ENCODE measurements around the gene PRF1. TPM values are rescaled to one million over a fixed set of nuclear protein-coding genes. Genes with fewer than 3 reads are reported as not detected.

PRF1 gene
- total and polyA plus RNA-seq, 2 of the 13 experiments (the other 11 are each of a cell fraction or from before 2014, with no cell fraction given): 1.00 to 1.4 TPM

DNA sequence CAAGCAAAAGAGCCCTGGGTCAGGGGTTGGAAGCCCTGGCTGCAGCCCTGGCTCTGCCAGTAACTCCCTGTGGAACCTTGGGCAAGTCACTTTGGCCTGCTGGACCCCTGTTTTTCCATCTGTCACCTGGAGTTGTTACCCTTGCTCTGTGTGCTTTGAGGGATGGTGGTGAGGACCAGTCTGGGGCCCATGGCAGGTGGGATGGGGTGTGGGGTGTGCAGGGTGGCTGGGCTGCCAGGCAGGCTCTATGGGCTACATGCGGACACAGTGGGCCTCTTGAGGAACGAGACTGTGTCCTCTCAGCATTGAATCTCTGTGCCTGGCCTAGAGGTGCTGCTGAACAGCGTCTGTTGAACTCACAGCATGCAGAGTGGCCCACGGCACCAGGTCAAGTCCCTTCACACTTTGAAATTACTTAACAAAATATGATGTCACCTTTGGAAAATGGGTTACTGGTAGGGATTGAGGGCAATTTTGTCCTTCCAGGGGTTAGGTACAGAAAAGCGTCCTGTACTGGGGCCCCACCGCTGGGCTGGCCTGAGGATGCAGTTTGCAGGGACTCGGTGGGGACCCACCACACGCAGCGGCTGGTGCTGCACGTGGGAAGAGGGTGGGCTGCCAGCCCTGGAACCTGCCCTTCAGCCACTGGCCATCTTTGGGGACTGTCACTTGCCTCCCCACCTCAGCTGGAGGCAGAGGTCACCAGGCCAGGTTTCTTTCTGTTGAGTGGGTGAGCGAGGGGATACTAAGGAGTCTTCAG lies 45.3 kb downstream of the PRF1 start:
- Histone ChIP-seq H3K27me3 (ENCODE audit: control insufficient read depth in 1 of 2, insufficient read depth in 2 of 2, low read length in 2 of 2) (peaks cover 1 to 6% of the 10 kb centered on the region in 2 experiments; a peak in 2 of 5 replicates), H3K9ac (ENCODE audit: insufficient read depth, low read depth, low read length) (no peak overlapping the region), H3K4me3 (replicated peaks in 1 of 3; ENCODE audit: insufficient read depth in 1 of 3, low read depth in 2 of 3, low read length in 3 of 3) (no peak overlapping the region), H4K20me1 (ENCODE audit: insufficient read depth, low read length) (no peaks in the 10 kb centered on the region), H3K4me2 (ENCODE audit: low read depth, low read length) (no peak overlapping the region), H2AFZ (ENCODE audit: low read length) (no peak overlapping the region), H3K4me1 (ENCODE audit: insufficient read depth, low read length) (peaks cover 14% of the 10 kb centered on the region; the same call in 1 of the 2 replicates), H3K9me3 (ENCODE audit: low read length) (no peaks in the 10 kb centered on the region), H3K36me3 (replicated peaks in 1 of 2; ENCODE audit: control insufficient read depth in 1 of 2, insufficient read depth in 2 of 2, low read length in 2 of 2) (no peaks in the 10 kb centered on the region), H3K27ac (ENCODE audit: extremely low read length, insufficient read depth, low read length) (no peak overlapping the region), H3K79me2 (ENCODE audit: insufficient read depth, low read length) (no peaks in the 10 kb centered on the region)
- FAIRE-seq: no peak
- WGBS (ENCODE audit: low lambda C conversion rate): 56% methylated on average over 10 of the region's 11 CpGs
- in situ Hi-C loops (cut with HindIII; ENCODE audit: extremely low pct_ligation_motif_present, low pct_unique_long_range_greater_than_20kb) (loop anchor here (10.0 kb wide), 1 partner anchor 328 kb away; the partner anchor contains the start of gene PCBD1), intact Hi-C loops (cut with micrococcal nuclease; ENCODE audit: unreplicated experiment) (loop anchor here (10.0 kb wide), 1 partner anchor 118 kb away; the partner anchor contains the start of gene ADAMTS14)
- POLR2A ChIA-PET: no interaction called here
- BruUV-seq (replicated peaks): no TSS peak
- DNase-seq (ENCODE audit: low spot score): no peak
- no peak for ATAC-seq
- CTCF ChIA-PET (ENCODE audit: low intra/inter-chr PET ratio, low total read pairs): interaction anchor here (1.3 kb wide), 1 partner anchor 202 kb away, joined by 4 read pairs; no protein-coding TSS in a partner anchor
- TF ChIP-seq, protein P1, sequence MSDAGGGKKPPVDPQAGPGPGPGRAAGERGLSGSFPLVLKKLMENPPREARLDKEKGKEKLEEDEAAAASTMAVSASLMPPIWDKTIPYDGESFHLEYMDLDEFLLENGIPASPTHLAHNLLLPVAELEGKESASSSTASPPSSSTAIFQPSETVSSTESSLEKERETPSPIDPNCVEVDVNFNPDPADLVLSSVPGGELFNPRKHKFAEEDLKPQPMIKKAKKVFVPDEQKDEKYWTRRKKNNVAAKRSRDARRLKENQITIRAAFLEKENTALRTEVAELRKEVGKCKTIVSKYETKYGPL (CRISPR knock-in tag; IDR thresholded peaks at IDR 0.05): no peak
- TF ChIP-seq ZNF709 (CRISPR knock-in tag; IDR thresholded peaks at IDR 0.05) (no peak), KDM6A (CRISPR knock-in tag; IDR thresholded peaks at IDR 0.05; ENCODE audit: low read depth) (no peak), PRMT3 (CRISPR knock-in tag; IDR thresholded peaks at IDR 0.05; ENCODE audit: borderline replicate concordance, low read depth) (no peak), MAZ (IDR thresholded peaks at IDR 0.05; ENCODE audit: borderline replicate concordance, low read depth, low read length) (no peak), MAZ (CRISPR knock-in tag; IDR thresholded peaks at IDR 0.05; ENCODE audit: low read depth) (no peak), NFYC (CRISPR knock-in tag; IDR thresholded peaks at IDR 0.05) (no peak), ELF4 (CRISPR knock-in tag; IDR thresholded peaks at IDR 0.05; ENCODE audit: borderline replicate concordance) (no peak), ZNF501 (CRISPR knock-in tag; IDR thresholded peaks at IDR 0.05) (no peak), RBAK (CRISPR knock-in tag; IDR thresholded peaks at IDR 0.05) (no peak), ZNF788 (CRISPR knock-in tag; IDR thresholded peaks at IDR 0.05; ENCODE audit: borderline replicate concordance) (no peak)
- TF ChIP-seq, protein P2, sequence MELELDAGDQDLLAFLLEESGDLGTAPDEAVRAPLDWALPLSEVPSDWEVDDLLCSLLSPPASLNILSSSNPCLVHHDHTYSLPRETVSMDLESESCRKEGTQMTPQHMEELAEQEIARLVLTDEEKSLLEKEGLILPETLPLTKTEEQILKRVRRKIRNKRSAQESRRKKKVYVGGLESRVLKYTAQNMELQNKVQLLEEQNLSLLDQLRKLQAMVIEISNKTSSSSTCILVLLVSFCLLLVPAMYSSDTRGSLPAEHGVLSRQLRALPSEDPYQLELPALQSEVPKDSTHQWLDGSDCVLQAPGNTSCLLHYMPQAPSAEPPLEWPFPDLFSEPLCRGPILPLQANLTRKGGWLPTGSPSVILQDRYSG (CRISPR knock-in tag; IDR thresholded peaks at IDR 0.05): no peak
- TF ChIP-seq, protein P3, sequence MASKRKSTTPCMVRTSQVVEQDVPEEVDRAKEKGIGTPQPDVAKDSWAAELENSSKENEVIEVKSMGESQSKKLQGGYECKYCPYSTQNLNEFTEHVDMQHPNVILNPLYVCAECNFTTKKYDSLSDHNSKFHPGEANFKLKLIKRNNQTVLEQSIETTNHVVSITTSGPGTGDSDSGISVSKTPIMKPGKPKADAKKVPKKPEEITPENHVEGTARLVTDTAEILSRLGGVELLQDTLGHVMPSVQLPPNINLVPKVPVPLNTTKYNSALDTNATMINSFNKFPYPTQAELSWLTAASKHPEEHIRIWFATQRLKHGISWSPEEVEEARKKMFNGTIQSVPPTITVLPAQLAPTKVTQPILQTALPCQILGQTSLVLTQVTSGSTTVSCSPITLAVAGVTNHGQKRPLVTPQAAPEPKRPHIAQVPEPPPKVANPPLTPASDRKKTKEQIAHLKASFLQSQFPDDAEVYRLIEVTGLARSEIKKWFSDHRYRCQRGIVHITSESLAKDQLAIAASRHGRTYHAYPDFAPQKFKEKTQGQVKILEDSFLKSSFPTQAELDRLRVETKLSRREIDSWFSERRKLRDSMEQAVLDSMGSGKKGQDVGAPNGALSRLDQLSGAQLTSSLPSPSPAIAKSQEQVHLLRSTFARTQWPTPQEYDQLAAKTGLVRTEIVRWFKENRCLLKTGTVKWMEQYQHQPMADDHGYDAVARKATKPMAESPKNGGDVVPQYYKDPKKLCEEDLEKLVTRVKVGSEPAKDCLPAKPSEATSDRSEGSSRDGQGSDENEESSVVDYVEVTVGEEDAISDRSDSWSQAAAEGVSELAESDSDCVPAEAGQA (IDR thresholded peaks at IDR 0.05; ENCODE audit: low read depth): no peak
- TF ChIP-seq, protein P3 (CRISPR knock-in tag; IDR thresholded peaks at IDR 0.05; ENCODE audit: borderline replicate concordance): no peak
- TF ChIP-seq, protein P4, sequence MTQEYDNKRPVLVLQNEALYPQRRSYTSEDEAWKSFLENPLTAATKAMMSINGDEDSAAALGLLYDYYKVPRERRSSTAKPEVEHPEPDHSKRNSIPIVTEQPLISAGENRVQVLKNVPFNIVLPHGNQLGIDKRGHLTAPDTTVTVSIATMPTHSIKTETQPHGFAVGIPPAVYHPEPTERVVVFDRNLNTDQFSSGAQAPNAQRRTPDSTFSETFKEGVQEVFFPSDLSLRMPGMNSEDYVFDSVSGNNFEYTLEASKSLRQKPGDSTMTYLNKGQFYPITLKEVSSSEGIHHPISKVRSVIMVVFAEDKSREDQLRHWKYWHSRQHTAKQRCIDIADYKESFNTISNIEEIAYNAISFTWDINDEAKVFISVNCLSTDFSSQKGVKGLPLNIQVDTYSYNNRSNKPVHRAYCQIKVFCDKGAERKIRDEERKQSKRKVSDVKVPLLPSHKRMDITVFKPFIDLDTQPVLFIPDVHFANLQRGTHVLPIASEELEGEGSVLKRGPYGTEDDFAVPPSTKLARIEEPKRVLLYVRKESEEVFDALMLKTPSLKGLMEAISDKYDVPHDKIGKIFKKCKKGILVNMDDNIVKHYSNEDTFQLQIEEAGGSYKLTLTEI (CRISPR knock-in tag; conservative IDR thresholded peaks at IDR 0.05): no peak
